ENCODE data around the gene C1orf21. TPM values are rescaled to one million over a fixed set of nuclear protein-coding genes. Genes with fewer than 3 reads are reported as not detected.

C1orf21 gene
- total RNA-seq, 1 donor from 2014 or later = 31.8 TPM

GRCh38 chr1:184660462-184661191, 273.8 kb downstream of the C1orf21 start:
- Mint-ChIP-seq H3K9me3 (ENCODE audit: unreplicated experiment) (no peaks in the 10 kb centered on the region), H3K27ac (ENCODE audit: unreplicated experiment) (peak overlapping the region; percentile 33), H3K4me1 (ENCODE audit: unreplicated experiment) (peaks cover 22% of the 10 kb centered on the region), H3K27me3 (ENCODE audit: unreplicated experiment) (peaks cover 7% of the 10 kb centered on the region), H3K36me3 (ENCODE audit: unreplicated experiment) (no peaks in the 10 kb centered on the region), H3K4me3 (ENCODE audit: unreplicated experiment) (no peak overlapping the region)
- DNase-seq (ENCODE audit: extremely low spot score, unreplicated experiment) = no peak
- TF ChIP-seq CTCF (IDR thresholded peaks at IDR 0.05) = no peak

GRCh38 chr1:184661801-184662200, 275.0 kb downstream of the C1orf21 start:
- H3K4me1 Mint-ChIP-seq (ENCODE audit: unreplicated experiment) = peaks cover 22% of the 10 kb centered on the region
- H3K36me3 Mint-ChIP-seq (ENCODE audit: unreplicated experiment) = no peaks in the 10 kb centered on the region
- H3K27ac Mint-ChIP-seq (ENCODE audit: unreplicated experiment) = no peak overlapping the region
- no peak for DNase-seq (ENCODE audit: extremely low spot score, unreplicated experiment)
- H3K27me3 Mint-ChIP-seq (ENCODE audit: unreplicated experiment) = peaks cover 7% of the 10 kb centered on the region
- no peak overlapping the region for H3K4me3 Mint-ChIP-seq (ENCODE audit: unreplicated experiment)
- no peak for TF ChIP-seq CTCF (IDR thresholded peaks at IDR 0.05)
- H3K9me3 Mint-ChIP-seq (ENCODE audit: unreplicated experiment) = no peaks in the 10 kb centered on the region

- no peaks in the 10 kb centered on the region for H3K36me3 Mint-ChIP-seq (ENCODE audit: unreplicated experiment)
- peaks cover 22% of the 10 kb centered on the region for H3K4me1 Mint-ChIP-seq (ENCODE audit: unreplicated experiment)
- no peak overlapping the region for H3K27ac Mint-ChIP-seq (ENCODE audit: unreplicated experiment)
- peak; percentile 97 for TF ChIP-seq CTCF (IDR thresholded peaks at IDR 0.05)
- H3K27me3 Mint-ChIP-seq (ENCODE audit: unreplicated experiment) = peaks cover 7% of the 10 kb centered on the region
- no peaks in the 10 kb centered on the region for H3K9me3 Mint-ChIP-seq (ENCODE audit: unreplicated experiment)
- H3K4me3 Mint-ChIP-seq (ENCODE audit: unreplicated experiment) = peak overlapping the region; percentile 66
- peak; percentile 91 for DNase-seq (ENCODE audit: extremely low spot score, unreplicated experiment)
Measured at GRCh38 chr1:184664042-184664660, 277.3 kb downstream of the C1orf21 start.

- H3K4me3 Mint-ChIP-seq (ENCODE audit: unreplicated experiment) = no peak overlapping the region
- H3K9me3 Mint-ChIP-seq (ENCODE audit: unreplicated experiment) = no peaks in the 10 kb centered on the region
Measured at GRCh38 chr1:184664661-184665060, 277.8 kb downstream of the C1orf21 start.

More at GRCh38 chr1:184664661-184665060, 277.8 kb downstream of the C1orf21 start:
- Mint-ChIP-seq H3K27me3 (ENCODE audit: unreplicated experiment) (peaks cover 7% of the 10 kb centered on the region), H3K36me3 (ENCODE audit: unreplicated experiment) (no peaks in the 10 kb centered on the region), H3K4me1 (ENCODE audit: unreplicated experiment) (peaks cover 22% of the 10 kb centered on the region), H3K27ac (ENCODE audit: unreplicated experiment) (no peak overlapping the region)
- peak; percentile 79 for DNase-seq (ENCODE audit: extremely low spot score, unreplicated experiment)
- no peak for TF ChIP-seq CTCF (IDR thresholded peaks at IDR 0.05)
